Left ventricle myocardium superior (tissue), 1 donor: Measurements from ENCODE around the gene CHST15. TPM values are rescaled to one million over a fixed set of nuclear protein-coding genes. Genes with fewer than 3 reads are reported as not detected.
"Not testable (repeated sequence)": the region's sequence is repeated elsewhere in the genome, so short reads cannot be mapped to it uniquely, and the experiment has no call there.

Experiments
- ATAC-seq: fragments of 200-7000 bp; cut with Tn5 transposase; one replicate; pipeline ENCODE4 v1.9.1; 2020; ENCODE audit warnings: mild to moderate bottlenecking, moderate library complexity
- DNase-seq: peaks from one replicate; pipeline ENCODE4 v3.0.0-alpha.2; 2020
- intact Hi-C: fragments of 100-400 bp; cut with micrococcal nuclease; formaldehyde crosslinking; loops from one replicate; pipeline ENCODE4 v1.11.0; 2022
- total RNA-seq: library from RNA; stranded (reverse); fragmentation: NEBNext Ultra II Directional; extraction: Animal tissue kit (Norgen Biotek cat#: 25700); gene quantifications from one replicate; pipeline ENCODE4 v1.2.1, GENCODE V29; 2021
- donor health status: DM: no; HTN: yes; CAD: no; lungs with severe emphysema.

CHST15 gene
- total RNA-seq, 1 donor from 2014 or later: 4.0 TPM

DNA sequence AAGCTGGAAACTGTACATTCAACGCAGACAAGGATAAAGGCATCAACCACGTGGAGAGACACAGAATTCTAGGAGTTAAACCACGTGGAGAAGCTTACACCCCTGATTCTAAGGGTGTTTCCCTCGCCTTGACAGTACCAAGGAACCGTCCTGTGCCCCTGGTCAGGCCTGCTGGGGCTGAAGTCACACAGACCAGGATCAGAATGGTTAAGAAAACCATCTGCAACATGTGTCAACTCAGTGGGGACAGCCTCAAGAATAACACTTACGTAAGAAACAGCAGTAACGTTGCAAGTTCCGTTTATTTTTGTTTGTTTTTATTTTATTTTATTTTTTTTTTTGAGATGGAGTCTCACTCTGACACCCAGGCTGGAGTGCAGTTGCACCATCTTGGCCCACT is 55.6 kb downstream of the CHST15 start:
- intact Hi-C loops: no loop called here
- no peak for ATAC-seq
- DNase-seq: no peak

DNA sequence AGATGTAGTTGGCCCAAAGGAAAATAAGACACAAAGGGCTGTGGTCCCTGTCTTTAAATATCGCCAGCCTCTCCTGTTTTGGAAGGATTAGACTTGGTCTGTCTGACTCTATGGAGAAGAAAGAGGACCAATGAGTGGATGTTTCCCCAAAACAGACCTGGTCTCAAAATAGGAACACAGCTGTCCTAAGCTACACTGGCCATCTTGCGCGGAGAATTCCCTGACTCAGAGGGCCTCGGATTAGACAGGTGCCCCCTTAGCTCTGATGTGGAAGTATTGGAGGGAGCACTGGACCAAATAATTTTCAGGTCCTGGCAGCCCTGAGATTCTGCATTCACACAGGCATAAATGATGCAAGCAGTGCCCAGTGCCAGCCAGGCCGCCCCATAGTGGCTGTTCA is 56.1 kb downstream of the CHST15 start:
- ATAC-seq (no peak), DNase-seq (no peak)
- intact Hi-C loops: no loop called here

DNA sequence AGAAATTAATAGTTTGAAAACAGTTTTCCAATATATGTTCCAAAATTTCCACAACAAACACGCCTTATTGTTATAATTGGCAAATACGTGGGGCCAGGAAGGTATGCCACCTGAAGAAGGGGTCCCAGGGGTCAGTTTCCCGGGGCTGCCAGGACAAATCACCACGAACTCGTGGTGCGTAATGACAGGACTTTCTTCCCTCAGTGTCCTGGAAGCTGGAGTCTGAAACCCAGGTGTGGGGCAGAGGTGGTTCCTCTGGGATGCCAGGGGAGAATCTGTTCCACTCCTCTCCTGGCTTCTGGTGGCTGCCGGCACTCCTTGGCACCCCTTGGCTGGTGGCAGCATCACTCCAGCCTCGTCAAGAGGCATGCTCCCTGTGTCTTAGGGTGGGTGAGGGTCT is 56.7 kb downstream of the CHST15 start:
- DNase-seq (no peak), ATAC-seq (no peak)
- intact Hi-C loops: no loop called here

DNA sequence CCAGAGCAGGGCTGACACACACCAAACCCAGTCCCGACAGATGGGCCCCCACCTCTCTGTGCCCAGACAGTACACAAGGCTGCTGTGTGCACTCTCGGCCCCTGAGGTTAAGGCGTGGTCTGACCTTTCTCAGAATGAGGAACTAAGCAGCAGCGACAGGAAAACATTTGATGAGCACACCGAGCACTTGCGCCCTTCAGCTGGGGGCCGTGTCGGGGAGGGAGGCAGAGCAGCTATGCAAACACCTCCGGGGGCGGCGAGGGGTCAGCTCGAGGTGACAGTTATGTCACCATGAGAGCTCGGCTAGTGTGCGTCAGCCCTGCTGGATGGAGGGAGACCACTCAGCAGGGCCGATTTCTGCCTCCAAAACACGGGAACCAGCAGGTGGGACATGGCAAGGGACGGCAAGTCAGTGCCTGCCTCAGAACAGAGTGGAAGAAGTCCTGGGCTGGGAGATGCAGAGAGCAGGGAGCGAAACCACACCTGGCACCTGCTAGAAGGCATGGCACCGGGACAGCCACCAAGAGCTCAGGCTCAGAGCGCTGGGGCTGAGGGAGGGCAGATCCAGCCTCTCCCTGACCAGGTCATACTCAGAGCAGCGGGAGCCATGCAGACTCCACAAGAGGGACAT is 57.4 kb downstream of the CHST15 start:
- intact Hi-C loops: no loop called here
- DNase-seq: peak; percentile 61
- peak; percentile 43 for ATAC-seq

DNA sequence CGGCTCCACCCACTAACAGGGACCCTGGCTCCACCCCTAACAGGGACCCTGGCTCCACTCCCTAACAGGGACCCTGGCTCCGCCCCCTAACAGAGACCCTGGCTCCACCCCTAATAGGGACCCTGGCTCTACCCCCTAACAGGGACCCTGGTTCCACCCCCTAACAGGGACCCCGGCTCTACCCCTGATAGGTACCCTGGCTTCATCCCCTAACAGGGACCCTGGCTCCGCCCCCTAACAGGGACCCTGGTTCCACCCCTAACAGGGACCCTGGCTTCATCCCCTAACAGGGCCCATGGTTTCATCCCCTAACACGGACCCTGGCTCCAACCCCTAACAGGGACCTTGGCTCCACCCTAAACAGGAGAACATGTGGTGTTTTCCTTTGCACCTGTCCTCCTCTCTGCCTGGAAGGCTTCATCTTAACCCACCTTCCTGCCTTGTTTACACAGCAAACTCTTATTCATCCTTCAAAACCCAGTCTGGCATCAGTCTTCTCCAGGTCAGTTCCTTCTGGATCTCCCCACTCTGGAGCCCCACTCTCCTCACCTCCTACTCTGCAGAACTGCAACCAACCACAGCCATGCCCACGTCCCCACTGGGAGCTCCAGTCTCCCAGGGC is 58.0 kb downstream of the CHST15 start:
- DNase-seq (no peak), ATAC-seq (no peak)
- intact Hi-C loops: no loop called here

DNA sequence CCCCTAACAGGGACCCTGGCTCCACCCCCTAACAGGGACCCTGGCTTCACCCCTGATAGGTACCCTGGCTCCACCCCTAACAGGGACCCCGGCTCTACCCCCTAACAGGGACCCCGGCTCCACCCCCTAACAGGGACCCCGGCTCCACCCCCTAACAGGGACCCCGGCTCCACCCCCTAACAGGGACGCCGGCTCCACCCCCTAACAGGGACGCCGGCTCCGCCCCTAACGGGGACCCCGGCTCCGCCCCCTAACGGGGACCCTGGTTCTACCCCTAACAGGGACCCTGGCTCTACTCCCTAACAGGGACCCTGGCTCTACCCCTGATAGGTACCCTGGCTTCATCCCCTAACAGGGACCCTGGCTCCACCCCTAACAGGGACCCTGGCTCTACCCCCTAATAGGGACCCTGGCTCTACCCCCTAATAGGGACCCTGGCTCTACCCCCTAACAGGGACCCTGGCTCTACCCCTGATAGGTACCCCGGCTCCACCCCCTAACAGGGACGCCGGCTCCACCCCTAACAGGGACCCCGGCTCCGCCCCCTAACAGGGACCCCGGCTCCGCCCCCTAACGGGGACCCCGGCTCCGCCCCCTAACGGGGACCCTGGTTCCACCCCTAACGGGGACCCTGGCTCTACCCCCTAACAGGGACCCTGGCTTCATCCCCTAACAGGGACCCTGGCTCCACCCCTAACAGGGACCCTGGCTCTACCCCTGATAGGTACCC is 58.7 kb downstream of the CHST15 start:
- ATAC-seq, intact Hi-C loops, DNase-seq: not testable (repeated sequence)

DNA sequence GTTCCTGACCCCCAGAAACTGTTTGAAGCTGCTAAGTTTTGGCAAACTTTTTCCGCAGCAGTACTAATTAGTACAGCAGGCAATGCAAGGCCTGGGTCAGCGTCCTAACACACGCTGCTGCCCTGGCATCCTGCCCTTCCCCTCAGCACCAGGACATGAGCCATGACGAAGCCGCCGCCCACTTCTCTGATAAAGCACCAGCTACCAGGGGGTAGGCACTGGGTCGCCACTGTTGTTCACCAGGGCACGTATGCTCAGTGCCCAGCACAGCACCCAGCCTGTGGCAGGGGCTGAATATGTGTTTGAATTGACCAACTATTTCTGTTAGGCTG is 59.5 kb downstream of the CHST15 start:
- ATAC-seq: peak; percentile 81
- DNase-seq: peak; percentile 69

DNA sequence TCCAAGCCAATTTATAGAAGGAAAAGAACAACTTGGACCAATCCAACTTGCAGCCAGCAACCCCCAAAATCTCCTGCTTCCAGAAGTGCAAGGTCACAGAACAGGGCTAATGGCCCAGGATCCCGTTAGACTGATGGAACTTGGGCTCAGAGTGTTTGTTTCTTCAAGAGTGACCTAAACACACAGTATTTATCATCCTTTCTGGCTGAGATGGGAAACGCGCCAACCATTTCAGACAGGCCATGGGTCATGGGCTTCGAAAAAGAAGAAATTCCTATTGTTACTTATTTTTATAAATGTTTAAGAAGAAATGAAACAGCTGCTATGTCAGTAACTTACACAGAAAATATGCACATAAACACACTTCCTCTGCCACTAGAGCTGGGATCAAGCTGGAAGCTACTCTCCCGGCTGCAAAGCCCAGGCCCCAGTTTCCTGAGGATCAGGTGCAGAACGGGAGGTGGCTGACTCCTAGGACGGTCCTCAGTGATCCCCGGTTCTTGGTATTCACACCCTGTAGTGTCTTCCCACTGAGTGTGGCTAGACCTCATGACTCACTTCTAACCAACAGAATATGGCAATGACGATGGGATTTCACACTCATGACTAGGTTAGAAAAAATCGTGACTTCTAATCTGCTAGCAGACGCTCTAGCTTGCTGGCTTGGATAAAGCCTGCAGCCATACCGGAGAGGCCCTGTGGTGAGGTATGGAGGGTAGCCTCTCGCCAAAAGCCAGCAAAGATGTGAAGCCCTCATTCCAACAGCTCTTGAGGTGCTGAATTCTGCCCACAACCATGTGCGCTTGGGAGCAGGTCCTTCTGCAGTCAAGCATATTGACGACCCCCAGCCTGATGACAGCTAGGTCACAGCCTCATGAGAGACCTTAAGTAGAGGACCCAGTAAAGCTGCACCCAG is 60.2 kb downstream of the CHST15 start:
- ATAC-seq (peak; percentile 13), DNase-seq (no peak)
- intact Hi-C loops: no loop called here

More for the DNA sequence above, 59.5 kb downstream of the CHST15 start:
- intact Hi-C loops: no loop called here

DNA sequence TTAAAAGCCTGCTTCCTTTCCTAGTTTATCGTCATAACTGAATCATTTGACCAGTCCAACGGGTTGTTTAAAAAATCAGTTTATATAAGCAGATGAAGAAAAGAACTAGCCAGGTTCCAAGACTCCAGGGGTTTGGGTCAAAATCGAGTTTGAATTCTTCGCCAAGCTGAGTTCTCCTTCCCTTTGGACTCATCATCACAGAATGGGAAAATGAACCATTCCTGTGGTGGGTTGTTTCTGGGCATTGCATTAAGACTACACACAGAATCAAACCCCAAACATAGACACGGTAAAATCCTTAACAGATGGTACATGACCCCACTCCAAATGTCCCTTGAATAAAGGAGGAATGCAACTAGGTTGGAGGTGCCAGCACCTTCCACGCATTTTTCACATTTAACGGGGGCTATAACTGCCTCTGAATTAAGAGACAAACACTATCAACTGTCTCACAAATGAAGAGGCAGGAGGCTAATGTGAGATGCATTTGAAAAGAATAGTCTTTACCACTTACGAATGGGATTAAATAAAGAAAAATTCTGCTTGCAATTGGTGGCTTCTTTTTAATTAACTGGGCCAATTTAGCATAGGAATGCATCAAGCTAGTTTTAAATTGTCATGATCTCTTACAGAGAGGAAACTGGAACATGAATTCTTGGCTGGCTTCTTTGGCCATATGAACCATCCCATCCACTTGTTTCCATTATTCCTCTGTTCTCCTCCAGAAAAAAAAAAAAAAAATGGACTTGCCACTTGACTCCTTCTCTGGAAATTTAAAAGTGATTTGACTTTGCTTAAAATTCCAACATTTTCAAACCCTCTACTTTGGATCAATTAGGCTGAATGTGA is 61.1 kb downstream of the CHST15 start:
- DNase-seq (no peak), ATAC-seq (no peak)
- intact Hi-C loops: no loop called here

DNA sequence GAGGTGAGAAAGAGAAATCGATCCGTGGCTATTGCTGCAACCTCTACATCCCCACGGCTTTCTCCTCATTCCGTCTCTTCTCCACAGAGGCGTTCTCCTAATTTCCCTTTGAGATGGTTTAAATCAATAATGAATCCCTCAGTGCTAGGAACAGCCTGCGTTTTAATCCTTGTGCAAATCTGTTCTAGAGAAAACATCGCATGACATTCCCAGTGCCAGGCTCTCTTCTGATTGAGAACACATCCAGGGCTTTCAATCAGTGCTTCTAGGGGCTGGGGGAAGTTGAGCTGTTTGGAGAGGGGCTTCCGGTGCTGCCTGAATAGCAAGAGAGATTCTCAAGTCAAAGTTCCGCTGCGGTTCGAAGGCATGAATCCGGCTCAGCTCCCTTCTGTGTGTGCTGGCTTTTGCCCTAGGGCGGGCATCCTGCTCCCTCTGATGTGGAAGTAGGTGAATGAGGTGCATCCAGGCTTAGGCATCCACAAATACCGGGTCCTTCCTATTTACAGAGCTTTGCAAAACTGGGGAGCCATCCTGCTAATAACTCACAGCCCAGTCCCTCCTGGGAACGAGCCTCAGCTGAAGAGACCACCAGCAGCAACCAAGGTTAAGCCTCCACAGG is 62.8 kb downstream of the CHST15 start:
- intact Hi-C loops: no loop called here
- ATAC-seq (no peak), DNase-seq (no peak)

DNA sequence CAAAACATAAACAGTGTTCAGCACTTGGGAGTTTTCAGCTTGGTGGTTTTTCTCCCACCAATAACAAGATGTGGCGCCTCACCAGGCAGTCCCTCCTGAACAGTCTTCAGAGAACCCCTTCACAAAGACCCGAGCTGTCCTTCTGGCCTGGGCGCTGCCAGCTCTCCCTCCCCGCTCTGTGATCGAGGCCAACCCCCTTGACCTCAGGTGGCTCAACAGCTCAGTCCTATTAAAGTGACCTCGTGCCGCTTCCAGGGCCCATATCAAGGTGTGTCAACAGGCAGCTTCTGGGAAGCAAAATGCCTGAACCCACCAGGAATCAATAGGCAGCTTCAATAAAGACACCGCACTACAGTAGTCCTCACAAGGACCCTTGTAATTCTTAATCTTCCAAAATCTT is 63.3 kb downstream of the CHST15 start:
- intact Hi-C loops: no loop called here
- DNase-seq: no peak
- no peak for ATAC-seq

DNA sequence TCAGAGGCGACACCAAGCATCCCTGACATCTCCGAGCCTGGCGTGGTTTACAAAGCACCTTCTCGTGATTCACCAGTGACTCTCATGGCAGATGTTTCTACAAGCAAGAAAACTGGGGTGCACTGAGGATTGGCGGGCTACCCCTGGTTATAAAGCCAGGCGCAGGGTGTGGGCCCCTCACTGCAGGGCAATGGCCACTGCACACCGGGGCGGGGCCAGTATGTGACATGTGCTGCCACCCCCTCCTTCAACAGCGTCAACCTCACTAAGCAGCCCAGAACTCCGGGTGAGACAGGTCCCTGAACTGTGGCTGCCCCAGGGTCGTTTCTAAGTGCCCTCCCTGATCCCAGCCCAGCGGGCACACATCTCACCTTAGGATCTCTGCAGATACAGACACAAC is 63.8 kb downstream of the CHST15 start:
- no peak for ATAC-seq
- intact Hi-C loops: no loop called here
- DNase-seq: no peak

DNA sequence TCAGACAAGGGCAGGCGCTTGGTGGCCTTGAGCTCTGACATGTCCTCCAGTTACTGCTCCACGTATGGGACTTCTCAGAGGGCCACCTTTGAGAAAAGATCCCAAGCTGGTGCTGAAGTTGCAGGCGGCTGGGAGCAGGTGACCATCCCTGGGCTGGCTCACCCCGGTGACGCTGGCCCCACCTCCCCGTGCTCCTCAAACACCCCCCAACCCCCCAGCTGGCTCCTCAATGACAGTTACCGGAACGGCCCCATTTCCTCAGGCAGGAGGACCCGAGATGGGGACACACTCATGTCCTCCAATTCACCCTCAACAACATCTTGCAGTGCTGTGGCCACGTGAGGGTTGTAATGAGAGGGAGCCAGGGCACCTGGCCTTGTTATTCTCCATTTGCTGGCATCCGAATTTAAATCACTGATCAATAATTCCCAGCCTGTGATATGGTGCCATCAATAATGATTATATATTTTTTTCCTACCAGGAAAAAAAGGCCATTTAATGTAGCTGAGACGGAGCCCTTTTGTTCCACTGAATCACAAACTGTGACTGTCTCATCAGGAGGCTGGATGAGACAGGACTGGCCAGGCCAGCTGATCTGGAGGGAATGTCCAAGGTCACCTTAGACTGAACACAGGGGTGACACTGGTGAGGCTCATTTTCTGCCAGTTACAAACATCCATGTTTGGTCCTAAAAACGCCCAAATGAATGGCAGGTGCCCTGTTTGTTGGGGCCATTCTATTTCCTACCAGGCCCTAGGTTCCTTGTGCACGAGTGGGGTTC is 64.5 kb downstream of the CHST15 start:
- intact Hi-C loops: no loop called here
- no peak for DNase-seq
- ATAC-seq: no peak

DNA sequence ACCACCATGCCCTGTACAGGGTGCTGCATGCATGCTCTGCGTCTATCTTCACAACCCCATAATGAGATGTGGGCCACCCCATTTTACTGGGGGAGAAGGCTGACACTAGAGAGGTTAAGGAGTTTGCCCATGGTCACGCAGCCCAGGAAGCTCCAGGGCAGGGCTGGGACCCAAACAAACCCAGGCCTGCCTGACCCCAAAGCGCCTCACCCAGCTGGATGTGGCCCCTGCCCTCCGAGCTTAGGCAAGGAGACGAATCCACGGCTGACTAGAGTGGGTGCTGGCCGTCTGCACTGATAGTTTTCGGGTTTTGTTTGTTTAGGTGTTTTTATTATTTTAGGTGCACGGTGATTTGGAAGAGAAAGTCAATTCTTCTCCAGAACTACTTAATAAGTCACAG is 65.7 kb downstream of the CHST15 start:
- intact Hi-C loops: no loop called here
- ATAC-seq: no peak

DNA sequence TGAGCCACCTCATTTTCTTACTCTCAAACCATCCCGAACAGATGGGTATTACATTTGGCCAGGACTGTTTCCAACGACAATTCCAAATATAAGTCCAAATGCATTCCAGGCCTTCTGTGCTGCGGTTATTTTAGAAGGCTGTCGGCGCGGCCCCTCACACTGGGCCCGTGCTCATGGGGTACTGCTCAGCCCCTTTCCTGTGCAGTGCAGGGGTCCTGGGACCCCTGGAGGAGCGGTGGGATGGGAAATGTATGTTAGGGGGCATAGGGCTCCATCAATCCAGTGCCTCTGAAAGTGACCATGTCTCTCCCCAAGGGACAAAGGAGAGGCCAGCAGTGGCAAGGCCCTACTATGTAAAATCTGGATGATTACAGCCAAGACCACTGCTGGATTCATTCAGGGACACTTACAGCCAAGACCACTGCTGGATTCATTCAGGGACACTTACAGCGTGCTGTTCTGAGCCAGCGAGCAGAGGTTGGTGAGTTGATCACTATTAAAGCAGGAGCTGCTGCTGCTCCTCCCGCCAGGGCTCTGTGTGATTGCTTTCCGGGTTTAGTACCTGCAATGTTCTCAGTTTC is 66.3 kb downstream of the CHST15 start:
- intact Hi-C loops: no loop called here
- ATAC-seq: no peak

More for the DNA sequence above, 65.7 kb downstream of the CHST15 start:
- DNase-seq: no peak

DNA sequence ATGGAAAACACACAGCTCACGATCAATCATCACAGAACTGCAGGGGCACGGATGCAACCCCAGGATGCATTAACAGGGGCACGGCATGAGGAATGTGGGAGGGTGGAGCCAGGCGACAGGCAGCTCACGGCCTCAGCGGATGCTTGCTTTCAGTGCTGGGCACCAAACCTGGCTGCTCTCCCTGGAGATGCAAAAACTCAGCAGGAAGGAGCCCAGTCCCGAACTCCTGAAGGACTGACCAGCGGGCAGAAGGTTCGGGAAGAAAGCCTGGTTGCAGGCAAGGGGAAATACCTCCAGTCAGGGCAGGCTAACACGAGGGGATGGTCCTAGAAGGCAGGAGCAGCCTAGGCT is 66.8 kb downstream of the CHST15 start:
- intact Hi-C loops: no loop called here
- no peak for DNase-seq
- no peak for ATAC-seq

More for the DNA sequence above, 66.3 kb downstream of the CHST15 start:
- DNase-seq: no peak
